SK-N-MC (cell line): ENCODE measurements around the gene VPS33A.
"Not testable (repeated sequence)": the region's sequence is repeated elsewhere in the genome, so short reads cannot be mapped to it uniquely, and the experiment has no call there.

Experiments
- EZH2 ChIP-seq: fragments of 200-600 bp; sonication (generic); IDR thresholded peaks from one replicate; pipeline ENCODE4 v1.6.1; 2017; ENCODE audit warnings: antibody characterized with exemption
- FOXP2 ChIP-seq: optimal IDR thresholded peaks from 2 replicates; pipeline ENCODE3; 2011; ENCODE audit warnings: mild to moderate bottlenecking, moderate library complexity; ENCODE audit not compliant: insufficient read depth; ENCODE audit errors: extremely low read length, control extremely low read depth
- POLR2AphosphoS5 ChIP-seq: IDR thresholded peaks from 2 replicates; pipeline ENCODE4 v1.6.1; 2012; ENCODE audit warnings: mild to moderate bottlenecking, low read depth, low read length, borderline replicate concordance

DNA sequence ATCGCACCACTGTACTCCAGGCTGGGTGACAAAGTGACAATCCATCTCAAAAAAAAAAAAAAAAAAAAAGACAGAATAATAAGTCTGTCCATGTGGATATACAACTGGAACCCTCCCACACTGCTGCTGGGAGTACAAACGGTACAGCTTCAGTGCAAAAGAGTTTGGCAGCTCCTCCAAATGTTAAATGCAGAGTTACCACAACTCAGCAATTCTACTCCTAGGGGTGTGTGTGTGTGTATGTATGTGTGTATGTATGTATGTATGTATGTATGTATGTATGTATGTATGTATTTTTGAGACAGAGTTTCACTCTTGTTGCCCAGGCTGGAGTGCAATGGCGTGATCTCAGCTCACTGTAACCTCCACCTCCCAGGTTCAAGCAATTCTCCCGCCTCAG is 7.4 kb downstream of the VPS33A start:
- not testable (repeated sequence) for TF ChIP-seq EZH2, FOXP2, POLR2AphosphoS5
